SK-N-MC (cell line): Measurements from ENCODE around the gene PICK1.
"Not testable (repeated sequence)": the region's sequence is repeated elsewhere in the genome, so short reads cannot be mapped to it uniquely, and the experiment has no call there.

Experiments used
- DNase-seq: peaks from one replicate; pipeline ENCODE4 v3.0.0-alpha.2; 2011; ENCODE audit warnings: low read depth, low spot score
- H3K27ac ChIP-seq: fragments of 200-600 bp; sonication (generic); 2 replicates; pipeline ENCODE4 v1.5.1; 2016; ENCODE audit warnings: mixed run types
- H3K36me3 ChIP-seq: fragments of 200-600 bp; sonication (generic); 2 replicates; pipeline ENCODE4 v1.6.1; 2017; ENCODE audit warnings: antibody characterized with exemption, low read length, mixed read lengths; ENCODE audit not compliant: insufficient read depth
- H3K4me3 ChIP-seq: fragments of 200-600 bp; sonication (generic); 2 replicates; pipeline ENCODE4 v1.5.1; 2016
- H3K9ac ChIP-seq: fragments of 200-600 bp; sonication (generic); 2 replicates; pipeline ENCODE4 v1.8.0; 2017; ENCODE audit warnings: mixed run types, mixed read lengths; ENCODE audit not compliant: insufficient read length
- H3K9me3 ChIP-seq: fragments of 200-600 bp; sonication (generic); 2 replicates; pipeline ENCODE4 v1.6.1; 2017; ENCODE audit warnings: low read depth, mild to moderate bottlenecking, antibody characterized with exemption, low read length, moderate library complexity, mixed read lengths
- EZH2 ChIP-seq: fragments of 200-600 bp; sonication (generic); IDR thresholded peaks from one replicate; pipeline ENCODE4 v1.6.1; 2017; ENCODE audit warnings: antibody characterized with exemption
- FOXP2 ChIP-seq: optimal IDR thresholded peaks from 2 replicates; pipeline ENCODE3; 2011; ENCODE audit warnings: mild to moderate bottlenecking, moderate library complexity; ENCODE audit not compliant: insufficient read depth; ENCODE audit errors: extremely low read length, control extremely low read depth
- POLR2AphosphoS5 ChIP-seq: IDR thresholded peaks from 2 replicates; pipeline ENCODE4 v1.6.1; 2012; ENCODE audit warnings: mild to moderate bottlenecking, low read depth, low read length, borderline replicate concordance

The PICK1 gene

GRCh38 chr22:38074181-38075104, 17.2 kb downstream of the PICK1 start:
- H3K9me3 ChIP-seq, result no peaks in the 10 kb centered on the region
- H3K9ac ChIP-seq, result no peak overlapping the region
- H3K36me3 ChIP-seq, result no peaks in the 10 kb centered on the region; the same call in 1 of the 2 replicates
- no peak for TF ChIP-seq POLR2AphosphoS5
- no peak for TF ChIP-seq EZH2
- TF ChIP-seq FOXP2, result no peak
- H3K27ac ChIP-seq, result no peak overlapping the region
- no peak for DNase-seq
- H3K4me3 ChIP-seq, result no peak overlapping the region

GRCh38 chr22:38075105-38075825, 18.1 kb downstream of the PICK1 start:
- Histone ChIP-seq H3K9me3 (no peaks in the 10 kb centered on the region), H3K27ac (no peak overlapping the region), H3K4me3 (no peak overlapping the region), H3K9ac (no peak overlapping the region), H3K36me3 (no peaks in the 10 kb centered on the region; the same call in 1 of the 2 replicates)
- TF ChIP-seq EZH2 (no peak), POLR2AphosphoS5 (no peak), FOXP2 (no peak)
- DNase-seq, result no peak

- no peak for DNase-seq
- H3K9ac ChIP-seq, result no peak overlapping the region
- H3K27ac ChIP-seq, result no peak overlapping the region
- H3K36me3 ChIP-seq, result no peaks in the 10 kb centered on the region; the same call in 1 of the 2 replicates
- H3K9me3 ChIP-seq, result no peaks in the 10 kb centered on the region
- TF ChIP-seq EZH2 (no peak), POLR2AphosphoS5 (no peak), FOXP2 (no peak)
- no peak overlapping the region for H3K4me3 ChIP-seq
Measured at GRCh38 chr22:38075961-38076360, 18.8 kb downstream of the PICK1 start.

- Histone ChIP-seq H3K27ac (no peak overlapping the region), H3K9ac (no peak overlapping the region), H3K36me3 (no peaks in the 10 kb centered on the region; the same call in 1 of the 2 replicates), H3K4me3 (no peak overlapping the region), H3K9me3 (no peaks in the 10 kb centered on the region)
- TF ChIP-seq POLR2AphosphoS5, result no peak
- TF ChIP-seq FOXP2, result no peak
- no peak for TF ChIP-seq EZH2
- no peak for DNase-seq
Measured at GRCh38 chr22:38077096-38077495, 19.9 kb downstream of the PICK1 start.

GRCh38 chr22:38077595-38077994, 20.4 kb downstream of the PICK1 start:
- no peaks in the 10 kb centered on the region; the same call in 1 of the 2 replicates for H3K36me3 ChIP-seq
- H3K9ac ChIP-seq, result no peak overlapping the region
- H3K4me3 ChIP-seq, result no peak overlapping the region
- DNase-seq, result no peak
- no peaks in the 10 kb centered on the region for H3K9me3 ChIP-seq
- H3K27ac ChIP-seq, result no peak overlapping the region
- TF ChIP-seq POLR2AphosphoS5, result no peak
- TF ChIP-seq FOXP2, result no peak
- no peak for TF ChIP-seq EZH2

GRCh38 chr22:38078046-38078840, 21.0 kb downstream of the PICK1 start:
- no peak for DNase-seq
- TF ChIP-seq POLR2AphosphoS5, result no peak
- no peak for TF ChIP-seq EZH2
- TF ChIP-seq FOXP2, result no peak
- Histone ChIP-seq H3K4me3 (no peak overlapping the region), H3K36me3 (no peaks in the 10 kb centered on the region), H3K9me3 (no peaks in the 10 kb centered on the region), H3K9ac (no peak overlapping the region), H3K27ac (no peak overlapping the region)

- H3K9me3 ChIP-seq, H3K36me3 ChIP-seq, H3K9ac ChIP-seq, H3K4me3 ChIP-seq, H3K27ac ChIP-seq, DNase-seq: not testable (repeated sequence)
Measured at GRCh38 chr22:38079208-38079607, 22.0 kb downstream of the PICK1 start.

- Histone ChIP-seq H3K36me3 (no peaks in the 10 kb centered on the region), H3K9me3 (no peaks in the 10 kb centered on the region)
- DNase-seq, result no peak
Measured at GRCh38 chr22:38079804-38080203, 22.6 kb downstream of the PICK1 start.

More at GRCh38 chr22:38079804-38080203, 22.6 kb downstream of the PICK1 start:
- Histone ChIP-seq H3K4me3 (no peak overlapping the region), H3K27ac (no peak overlapping the region), H3K9ac (no peak overlapping the region)
- TF ChIP-seq POLR2AphosphoS5, result no peak
- TF ChIP-seq EZH2, result no peak
- TF ChIP-seq FOXP2, result no peak
